B cell (primary cell): ENCODE measurements around the gene IGBP1. TPM values are rescaled to one million over a fixed set of nuclear protein-coding genes. Genes with fewer than 3 reads are reported as not detected.

ENCODE experiments used
- ATAC-seq: fragments of 200-7000 bp; cut with Tn5 transposase; one replicate; pipeline ENCODE4 v1.10.0; 2021; ENCODE audit warnings: low read depth, mild to moderate bottlenecking, moderate number of reproducible peaks, moderate library complexity
- CTCF ChIA-PET: fragments of 350-600 bp; sonication (Branson Sonifier 250); formaldehyde crosslinking; loops from one replicate; lab custom pipeline; 2021; ENCODE audit warnings: antibody characterized with exemption, inconsistent platforms; lab: Charles Lee
- POLR2A ChIA-PET: fragments of 350-600 bp; sonication (Branson Sonifier 250); formaldehyde crosslinking; loops from one replicate; lab custom pipeline; 2021; ENCODE audit warnings: antibody characterized with exemption; lab: Charles Lee
- DNase-seq: peaks from one replicate; pipeline ENCODE4 v3.0.0; 2013
- H2AFZ ChIP-seq: 2 replicates; pipeline ENCODE4 v1.6.1; 2012; ENCODE audit warnings: mild to moderate bottlenecking, low read depth, low read length; ENCODE audit not compliant: insufficient read depth, poor library complexity, severe bottlenecking
- H3K27ac ChIP-seq, 2 donors: 1 replicate in 1 of 2; 2 replicates in 1 of 2; pipeline ENCODE4 v1.5.1; 2012 to 2013; ENCODE audit warnings: low read length in 2 of 2, mild to moderate bottlenecking in 2 of 2, moderate library complexity in 1 of 2
- H3K27me3 ChIP-seq, 4 experiments: fragments of 200-600 bp in 1 of 4; sonication (generic) in 1 of 4; replicated peaks in 1 of 4; 1 replicate in 2 of 4; 2 replicates in 2 of 4; pipeline versions ENCODE4 v1.6.1 to v1.7.0; 2013 to 2016; ENCODE audit warnings: low read length in 3 of 4, mild to moderate bottlenecking in 2 of 4, mixed read lengths in 1 of 4, moderate library complexity in 1 of 4; ENCODE audit not compliant: insufficient read depth in 4 of 4, control insufficient read depth in 3 of 4; ENCODE audit errors: control extremely low read depth in 1 of 4
- H3K36me3 ChIP-seq, 2 experiments: replicated peaks in 1 of 2; 1 replicate in 1 of 2; 2 replicates in 1 of 2; pipeline versions ENCODE4 v1.6.1 to v1.7.1; 2013; ENCODE audit warnings: low read length in 1 of 2; ENCODE audit not compliant: insufficient read depth in 2 of 2, control insufficient read depth in 1 of 2; ENCODE audit errors: control extremely low read depth in 1 of 2, extremely low read depth in 1 of 2
- H3K4me1 ChIP-seq, 2 donors: fragments of 200-600 bp in 1 of 2; sonication (generic) in 1 of 2; 1 replicate in 1 of 2; 2 replicates in 1 of 2; pipeline versions ENCODE4 v1.5.1 to v1.6.1; 2013 to 2017; ENCODE audit warnings: low read length in 2 of 2; ENCODE audit not compliant: control insufficient read depth in 2 of 2, insufficient read depth in 2 of 2
- H3K4me2 ChIP-seq: replicated peaks from 2 replicates; pipeline ENCODE3; 2012; ENCODE audit warnings: mild to moderate bottlenecking, low read depth, low read length; ENCODE audit not compliant: poor library complexity, severe bottlenecking
- H3K4me3 ChIP-seq, 5 experiments: fragments of 200-600 bp in 1 of 5; sonication (generic) in 1 of 5; 1 replicate in 3 of 5; 2 replicates in 2 of 5; pipeline versions ENCODE4 v1.5.1 to v1.7.0; 2011 to 2016; ENCODE audit warnings: low read length in 4 of 5, mild to moderate bottlenecking in 4 of 5, low read depth in 2 of 5, control low read depth in 1 of 5, moderate library complexity in 1 of 5; ENCODE audit not compliant: insufficient read depth in 1 of 5; ENCODE audit errors: control extremely low read depth in 1 of 5, extremely low read depth in 1 of 5
- H3K79me2 ChIP-seq: fragments of 200-600 bp; sonication (generic); one replicate; pipeline ENCODE4 v1.6.0; 2016; ENCODE audit warnings: low read length; ENCODE audit not compliant: control insufficient read depth, insufficient read depth
- H3K9ac ChIP-seq: fragments of 200-600 bp; sonication (generic); 2 replicates; pipeline ENCODE4 v1.6.1; 2017; ENCODE audit warnings: mild to moderate bottlenecking, low read length, moderate library complexity
- H3K9me3 ChIP-seq, 3 donors: one replicate each; pipeline versions ENCODE4 v1.6.1 to v1.7.1; 2013; ENCODE audit warnings: low read length in 2 of 3; ENCODE audit not compliant: control insufficient read depth in 2 of 3, insufficient read depth in 1 of 3; ENCODE audit errors: control extremely low read depth in 1 of 3
- H4K20me1 ChIP-seq: 2 replicates; pipeline ENCODE4 v1.6.0; 2012; ENCODE audit warnings: mild to moderate bottlenecking, low read length; ENCODE audit not compliant: insufficient read depth, control insufficient read depth, poor library complexity, severe bottlenecking
- H3K27ac Mint-ChIP-seq: one replicate; pipeline ENCODE4 v1.8.0; 2021; ENCODE audit warnings: mixed read lengths
- H3K27me3 Mint-ChIP-seq: one replicate; pipeline ENCODE4 v1.8.0; 2021; ENCODE audit warnings: mixed read lengths
- H3K4me1 Mint-ChIP-seq: one replicate; pipeline ENCODE4 v1.8.0; 2021; ENCODE audit warnings: mixed read lengths
- H3K4me3 Mint-ChIP-seq: one replicate; pipeline ENCODE4 v1.8.0; 2021; ENCODE audit warnings: mixed read lengths
- H3K9me3 Mint-ChIP-seq: one replicate; pipeline ENCODE4 v1.8.0; 2022; ENCODE audit warnings: mixed read lengths; ENCODE audit not compliant: insufficient read depth
- EZH2 ChIP-seq: IDR thresholded peaks from 2 replicates; pipeline ENCODE4 v1.6.1; 2012; ENCODE audit warnings: borderline replicate concordance, low read depth, mild to moderate bottlenecking, moderate library complexity, low read length; ENCODE audit not compliant: insufficient read depth, poor library complexity, severe bottlenecking
- WGBS: methylation state at CpG from one replicate; pipeline ENCODE4 v1.1.5; 2013; ENCODE audit warnings: missing lambda C conversion rate; ENCODE audit not compliant: insufficient coverage; 5-methylcytosine and 5-hydroxymethylcytosine counted together
- intact Hi-C: fragments of 100-400 bp; cut with micrococcal nuclease; formaldehyde crosslinking; loops from one replicate; pipeline ENCODE4 v1.10.0; 2022
- polyA plus RNA-seq: library from polyadenylated mRNA; depleted of rRNA; stranded (reverse); fragments of >200 nt; gene quantifications from 2 replicates; pipeline ENCODE4 v1.2.3, GENCODE V29; 2012
- total RNA-seq, 2 donors: library from RNA; stranded (reverse); fragments of 120-200 nt in 1 of 2; gene quantifications; 1 replicate in 1 of 2; 2 replicates in 1 of 2; pipeline versions ENCODE4 v1.2.3 to v1.2.4, GENCODE V29; 2013 to 2022
- TF ChIP-seq, protein P1 (sequence below): fragments of 200-600 bp; IDR thresholded peaks from one replicate; pipeline ENCODE4 v1.8.0; 2022; ENCODE audit warnings: antibody characterized with exemption, mild to moderate bottlenecking

The IGBP1 gene
- total and polyA plus RNA-seq, 2 donors (not counting 1 experiment from before 2014, with no cell fraction given): 45.3 to 54.7 TPM

DNA sequence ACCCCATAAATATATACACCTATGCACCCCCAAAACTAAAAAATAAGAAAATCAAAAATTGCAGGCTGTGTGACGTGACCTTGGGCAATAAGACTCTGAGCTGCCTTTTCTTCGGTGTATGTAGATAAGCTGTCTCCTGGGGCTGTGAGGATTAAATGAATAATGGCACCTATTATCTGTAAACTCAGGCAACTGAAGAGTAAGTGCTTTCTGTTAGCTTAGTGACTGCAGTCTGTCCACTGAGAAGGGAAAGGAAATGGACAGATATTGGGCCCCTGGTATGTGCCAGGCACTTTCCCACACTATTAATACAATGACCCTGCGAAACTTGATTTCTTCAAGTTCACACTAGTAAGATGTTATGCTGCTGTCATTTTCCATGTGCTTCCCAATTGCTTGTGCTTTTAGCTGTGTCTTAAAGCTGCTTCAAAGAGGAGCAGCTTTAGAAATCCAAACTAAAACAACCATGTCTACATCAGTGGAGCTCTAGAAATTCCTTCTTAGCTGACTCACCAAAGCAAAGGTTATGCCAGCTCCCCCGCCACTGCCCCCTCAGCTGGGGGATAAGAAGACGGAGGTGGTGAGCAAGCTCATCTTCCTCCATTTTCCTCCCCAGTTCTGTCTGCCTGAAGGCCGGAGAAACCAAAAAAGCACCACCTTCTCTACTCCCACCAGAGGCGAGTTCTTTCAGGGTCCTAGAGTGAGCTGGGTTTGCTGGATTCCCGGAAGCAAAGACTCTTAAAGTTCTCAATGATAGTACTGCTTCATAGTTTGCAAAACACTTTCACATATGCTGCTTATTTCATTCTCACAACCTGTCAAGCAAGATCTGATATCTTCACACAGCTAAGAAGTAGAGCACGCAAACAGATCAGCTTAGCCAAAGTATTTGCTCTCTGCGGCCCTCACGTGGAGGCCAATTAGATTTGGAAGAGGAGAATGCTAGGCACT, 35.3 kb downstream of the IGBP1 start:
- intact Hi-C loops: no loop called here
- H4K20me1 ChIP-seq: no peaks in the 10 kb centered on the region
- H2AFZ ChIP-seq: no peak overlapping the region
- 100% methylated on average over 1 of the region's 11 CpGs for WGBS
- H3K4me2 ChIP-seq: no peak overlapping the region
- no peak overlapping the region for H3K9ac ChIP-seq
- no peak overlapping the region for H3K4me3 ChIP-seq
- no peaks in the 10 kb centered on the region for H3K27me3 ChIP-seq
- Mint-ChIP-seq H3K4me3 (no peak overlapping the region), H3K9me3 (no peaks in the 10 kb centered on the region), H3K4me1 (no peaks in the 10 kb centered on the region), H3K27ac (no peak overlapping the region), H3K27me3 (no peaks in the 10 kb centered on the region)
- H3K4me1 ChIP-seq: no peaks in the 10 kb centered on the region
- TF ChIP-seq EZH2: no peak
- TF ChIP-seq, protein P1, sequence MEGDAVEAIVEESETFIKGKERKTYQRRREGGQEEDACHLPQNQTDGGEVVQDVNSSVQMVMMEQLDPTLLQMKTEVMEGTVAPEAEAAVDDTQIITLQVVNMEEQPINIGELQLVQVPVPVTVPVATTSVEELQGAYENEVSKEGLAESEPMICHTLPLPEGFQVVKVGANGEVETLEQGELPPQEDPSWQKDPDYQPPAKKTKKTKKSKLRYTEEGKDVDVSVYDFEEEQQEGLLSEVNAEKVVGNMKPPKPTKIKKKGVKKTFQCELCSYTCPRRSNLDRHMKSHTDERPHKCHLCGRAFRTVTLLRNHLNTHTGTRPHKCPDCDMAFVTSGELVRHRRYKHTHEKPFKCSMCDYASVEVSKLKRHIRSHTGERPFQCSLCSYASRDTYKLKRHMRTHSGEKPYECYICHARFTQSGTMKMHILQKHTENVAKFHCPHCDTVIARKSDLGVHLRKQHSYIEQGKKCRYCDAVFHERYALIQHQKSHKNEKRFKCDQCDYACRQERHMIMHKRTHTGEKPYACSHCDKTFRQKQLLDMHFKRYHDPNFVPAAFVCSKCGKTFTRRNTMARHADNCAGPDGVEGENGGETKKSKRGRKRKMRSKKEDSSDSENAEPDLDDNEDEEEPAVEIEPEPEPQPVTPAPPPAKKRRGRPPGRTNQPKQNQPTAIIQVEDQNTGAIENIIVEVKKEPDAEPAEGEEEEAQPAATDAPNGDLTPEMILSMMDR: no peak
- H3K36me3 ChIP-seq: no peaks in the 10 kb centered on the region
- H3K27ac ChIP-seq: no peak overlapping the region
- POLR2A ChIA-PET: no interaction called here
- DNase-seq (no peak), ATAC-seq (no peak)
- CTCF ChIA-PET: no interaction called here
- H3K79me2 ChIP-seq: no peaks in the 10 kb centered on the region
- H3K9me3 ChIP-seq: no peaks in the 10 kb centered on the region

- Histone ChIP-seq H3K27ac (no peak overlapping the region), H3K4me3 (no peak overlapping the region), H4K20me1 (no peaks in the 10 kb centered on the region), H3K9ac (no peak overlapping the region), H3K36me3 (no peaks in the 10 kb centered on the region), H3K4me2 (no peak overlapping the region), H3K79me2 (no peaks in the 10 kb centered on the region), H3K4me1 (no peaks in the 10 kb centered on the region), H3K9me3 (no peaks in the 10 kb centered on the region), H2AFZ (no peak overlapping the region), H3K27me3 (no peaks in the 10 kb centered on the region)
- Mint-ChIP-seq H3K4me1 (no peaks in the 10 kb centered on the region), H3K27ac (no peak overlapping the region), H3K4me3 (no peak overlapping the region), H3K27me3 (no peaks in the 10 kb centered on the region), H3K9me3 (no peaks in the 10 kb centered on the region)
- intact Hi-C loops: no loop called here
- ATAC-seq: no peak
- ChIA-PET POLR2A (no interaction called here), CTCF (no interaction called here)
- no peak for DNase-seq
- WGBS: 100% methylated on average over 1 of the region's 7 CpGs
- TF ChIP-seq, protein P1: no peak
- TF ChIP-seq EZH2: no peak
Observed at GRCh38 chrX:70169281-70169680, 36.0 kb downstream of the IGBP1 start.
